ENCODE results near the gene MZF1. TPM values are rescaled to one million over a fixed set of nuclear protein-coding genes. Genes with fewer than 3 reads are reported as not detected.

The MZF1 gene
- total and polyA plus RNA-seq, 2 experiments from 2014 or later = 10.2 to 21.8 TPM

DNA sequence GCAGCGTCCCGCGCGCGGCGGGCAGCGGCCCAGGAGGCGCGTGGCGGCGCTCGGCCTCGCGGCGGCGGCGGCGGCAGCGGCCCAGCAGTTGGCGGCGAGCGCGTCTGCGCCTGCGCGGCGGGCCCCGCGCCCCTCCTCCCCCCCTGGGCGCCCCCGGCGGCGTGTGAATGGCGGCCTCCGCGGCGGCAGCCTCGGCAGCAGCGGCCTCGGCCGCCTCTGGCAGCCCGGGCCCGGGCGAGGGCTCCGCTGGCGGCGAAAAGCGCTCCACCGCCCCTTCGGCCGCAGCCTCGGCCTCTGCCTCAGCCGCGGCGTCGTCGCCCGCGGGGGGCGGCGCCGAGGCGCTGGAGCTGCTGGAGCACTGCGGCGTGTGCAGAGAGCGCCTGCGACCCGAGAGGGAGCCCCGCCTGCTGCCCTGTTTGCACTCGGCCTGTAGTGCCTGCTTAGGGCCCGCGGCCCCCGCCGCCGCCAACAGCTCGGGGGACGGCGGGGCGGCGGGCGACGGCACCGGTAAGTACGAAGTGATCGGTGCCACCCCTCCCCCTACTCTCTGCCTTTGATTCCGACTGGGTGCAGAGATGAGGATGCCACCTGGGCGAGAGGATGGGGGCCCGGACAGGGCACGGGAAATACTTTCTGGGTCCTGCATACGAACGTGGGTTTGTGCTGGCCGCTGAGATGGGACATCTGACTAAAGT, 28.4 kb downstream of the MZF1 start:
- peaks cover 37% of the 10 kb centered on the region for H3K79me2 ChIP-seq (replicated peaks; ENCODE audit: insufficient read depth)

DNA sequence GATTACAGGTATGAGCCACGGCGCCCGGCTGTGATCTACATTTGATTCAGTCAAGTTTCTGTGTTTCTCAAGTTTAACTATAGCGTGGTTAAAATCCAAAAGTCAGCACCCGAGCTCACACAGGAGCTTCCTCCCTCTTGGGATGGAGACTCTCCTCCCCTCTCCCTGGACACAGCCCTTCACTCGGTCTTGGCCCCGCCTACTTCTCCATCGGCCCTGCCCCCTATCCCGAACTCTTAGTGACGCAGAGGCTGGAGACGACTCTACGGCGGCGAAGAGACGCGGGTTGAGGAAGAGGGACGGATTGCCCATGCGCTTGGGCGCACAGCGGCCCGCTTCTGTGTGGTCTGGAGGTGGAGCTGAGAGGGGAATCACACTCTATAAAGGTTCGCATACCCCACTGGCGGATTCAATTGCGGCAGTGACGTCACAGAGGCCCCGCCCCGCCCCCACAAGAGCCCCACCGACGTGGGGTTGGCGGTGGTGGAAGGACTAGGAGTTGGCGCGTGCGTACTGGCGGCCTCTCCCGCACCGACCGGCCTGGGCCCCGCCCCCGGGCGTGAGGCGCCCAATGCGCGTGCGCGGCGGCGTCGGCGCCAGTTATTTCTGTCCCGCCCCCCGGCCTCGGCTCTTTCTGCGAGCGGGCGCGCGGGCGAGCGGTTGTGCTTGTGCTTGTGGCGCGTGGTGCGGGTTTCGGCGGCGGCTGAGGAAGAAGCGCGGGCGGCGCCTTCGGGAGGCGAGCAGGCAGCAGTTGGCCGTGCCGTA, 29.1 kb downstream of the MZF1 start, which contains the start of gene TRIM28:
Gene TRIM28 (plus strand): TSS at position 239 of the 765 bp plus-strand sequence. CDS start 694 bp downstream, outside the sequence.
- TF ChIP-seq STAT1 (IDR thresholded peaks at IDR 0.05; ENCODE audit: unreplicated experiment) = no peak
- TF ChIP-seq, protein P1, sequence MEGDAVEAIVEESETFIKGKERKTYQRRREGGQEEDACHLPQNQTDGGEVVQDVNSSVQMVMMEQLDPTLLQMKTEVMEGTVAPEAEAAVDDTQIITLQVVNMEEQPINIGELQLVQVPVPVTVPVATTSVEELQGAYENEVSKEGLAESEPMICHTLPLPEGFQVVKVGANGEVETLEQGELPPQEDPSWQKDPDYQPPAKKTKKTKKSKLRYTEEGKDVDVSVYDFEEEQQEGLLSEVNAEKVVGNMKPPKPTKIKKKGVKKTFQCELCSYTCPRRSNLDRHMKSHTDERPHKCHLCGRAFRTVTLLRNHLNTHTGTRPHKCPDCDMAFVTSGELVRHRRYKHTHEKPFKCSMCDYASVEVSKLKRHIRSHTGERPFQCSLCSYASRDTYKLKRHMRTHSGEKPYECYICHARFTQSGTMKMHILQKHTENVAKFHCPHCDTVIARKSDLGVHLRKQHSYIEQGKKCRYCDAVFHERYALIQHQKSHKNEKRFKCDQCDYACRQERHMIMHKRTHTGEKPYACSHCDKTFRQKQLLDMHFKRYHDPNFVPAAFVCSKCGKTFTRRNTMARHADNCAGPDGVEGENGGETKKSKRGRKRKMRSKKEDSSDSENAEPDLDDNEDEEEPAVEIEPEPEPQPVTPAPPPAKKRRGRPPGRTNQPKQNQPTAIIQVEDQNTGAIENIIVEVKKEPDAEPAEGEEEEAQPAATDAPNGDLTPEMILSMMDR (conservative IDR thresholded peaks at IDR 0.05; ENCODE audit: low read depth in 2 of 2) = no peak
- TF ChIP-seq, protein P2, sequence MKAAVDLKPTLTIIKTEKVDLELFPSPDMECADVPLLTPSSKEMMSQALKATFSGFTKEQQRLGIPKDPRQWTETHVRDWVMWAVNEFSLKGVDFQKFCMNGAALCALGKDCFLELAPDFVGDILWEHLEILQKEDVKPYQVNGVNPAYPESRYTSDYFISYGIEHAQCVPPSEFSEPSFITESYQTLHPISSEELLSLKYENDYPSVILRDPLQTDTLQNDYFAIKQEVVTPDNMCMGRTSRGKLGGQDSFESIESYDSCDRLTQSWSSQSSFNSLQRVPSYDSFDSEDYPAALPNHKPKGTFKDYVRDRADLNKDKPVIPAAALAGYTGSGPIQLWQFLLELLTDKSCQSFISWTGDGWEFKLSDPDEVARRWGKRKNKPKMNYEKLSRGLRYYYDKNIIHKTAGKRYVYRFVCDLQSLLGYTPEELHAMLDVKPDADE (IDR thresholded peaks at IDR 0.05) = peak; percentile 46; the same call in 1 of the 2 replicates
- TF ChIP-seq POLR2AphosphoS5 (IDR thresholded peaks at IDR 0.05; ENCODE audit: low read depth) = peak; percentile 93
- no peak for TF ChIP-seq NANOG (IDR thresholded peaks at IDR 0.05; ENCODE audit: borderline replicate concordance)
- TF ChIP-seq EZH2 (IDR thresholded peaks at IDR 0.05; ENCODE audit: low read depth, unreplicated experiment) = no peak
- TF ChIP-seq EZH2phosphoT487 (IDR thresholded peaks at IDR 0.05; ENCODE audit: unreplicated experiment) = no peak
- peak; percentile 98 for TF ChIP-seq CREB1 (CRISPR knock-in tag; IDR thresholded peaks at IDR 0.05; ENCODE audit: low read depth)
- TF ChIP-seq, protein P3, sequence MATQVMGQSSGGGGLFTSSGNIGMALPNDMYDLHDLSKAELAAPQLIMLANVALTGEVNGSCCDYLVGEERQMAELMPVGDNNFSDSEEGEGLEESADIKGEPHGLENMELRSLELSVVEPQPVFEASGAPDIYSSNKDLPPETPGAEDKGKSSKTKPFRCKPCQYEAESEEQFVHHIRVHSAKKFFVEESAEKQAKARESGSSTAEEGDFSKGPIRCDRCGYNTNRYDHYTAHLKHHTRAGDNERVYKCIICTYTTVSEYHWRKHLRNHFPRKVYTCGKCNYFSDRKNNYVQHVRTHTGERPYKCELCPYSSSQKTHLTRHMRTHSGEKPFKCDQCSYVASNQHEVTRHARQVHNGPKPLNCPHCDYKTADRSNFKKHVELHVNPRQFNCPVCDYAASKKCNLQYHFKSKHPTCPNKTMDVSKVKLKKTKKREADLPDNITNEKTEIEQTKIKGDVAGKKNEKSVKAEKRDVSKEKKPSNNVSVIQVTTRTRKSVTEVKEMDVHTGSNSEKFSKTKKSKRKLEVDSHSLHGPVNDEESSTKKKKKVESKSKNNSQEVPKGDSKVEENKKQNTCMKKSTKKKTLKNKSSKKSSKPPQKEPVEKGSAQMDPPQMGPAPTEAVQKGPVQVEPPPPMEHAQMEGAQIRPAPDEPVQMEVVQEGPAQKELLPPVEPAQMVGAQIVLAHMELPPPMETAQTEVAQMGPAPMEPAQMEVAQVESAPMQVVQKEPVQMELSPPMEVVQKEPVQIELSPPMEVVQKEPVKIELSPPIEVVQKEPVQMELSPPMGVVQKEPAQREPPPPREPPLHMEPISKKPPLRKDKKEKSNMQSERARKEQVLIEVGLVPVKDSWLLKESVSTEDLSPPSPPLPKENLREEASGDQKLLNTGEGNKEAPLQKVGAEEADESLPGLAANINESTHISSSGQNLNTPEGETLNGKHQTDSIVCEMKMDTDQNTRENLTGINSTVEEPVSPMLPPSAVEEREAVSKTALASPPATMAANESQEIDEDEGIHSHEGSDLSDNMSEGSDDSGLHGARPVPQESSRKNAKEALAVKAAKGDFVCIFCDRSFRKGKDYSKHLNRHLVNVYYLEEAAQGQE (IDR thresholded peaks at IDR 0.05; ENCODE audit: unreplicated experiment) = no peak
- Histone ChIP-seq H3K4me3 (peak within 1 kb of the TSS; percentile 99), H3F3A (replicated peaks; ENCODE audit: low read depth) (peaks cover 43% of the 10 kb centered on the region), H3K4me2 (peak within 1 kb of the TSS; percentile 98), H3K79me2 (replicated peaks; ENCODE audit: insufficient read depth) (peaks cover 37% of the 10 kb centered on the region), H3K27ac (ENCODE audit: low read depth) (peak within 1 kb of the TSS; percentile 96), H3K9me2 (ENCODE audit: insufficient read depth) (no peaks in the 10 kb centered on the region), H3K4me1 (ENCODE audit: insufficient read depth) (peaks cover 8% of the 10 kb centered on the region; the same call in 1 of the 2 replicates), H3K36me3 (ENCODE audit: insufficient read depth) (peaks cover 24% of the 10 kb centered on the region), H4K20me1 (replicated peaks; ENCODE audit: insufficient read depth) (peaks cover 37% of the 10 kb centered on the region), H3K27me3 (ENCODE audit: insufficient read depth) (peaks cover 15% of the 10 kb centered on the region; the same call in 1 of the 2 replicates), H2AFZ (no peak within 1 kb of the TSS)
- H3K9me3 Mint-ChIP-seq = peaks cover 5% of the 10 kb centered on the region; the same call in 2 of the 3 replicates
- ATAC-seq = peak; percentile 95
- DNase-seq (ENCODE audit: low spot score) = peak; percentile 98
- H3K4me1 Mint-ChIP-seq = peaks cover 22% of the 10 kb centered on the region
- H3K27me3 Mint-ChIP-seq (ENCODE audit: insufficient read depth, low read depth, poor library complexity) = peaks cover 45% of the 10 kb centered on the region
- H3K36me3 Mint-ChIP-seq (ENCODE audit: low read depth) = peaks cover 44% of the 10 kb centered on the region
- H3K4me3 Mint-ChIP-seq = peak within 1 kb of the TSS; percentile 99
- peak within 1 kb of the TSS; percentile 100 for H3K27ac Mint-ChIP-seq

More for the DNA sequence above, 28.4 kb downstream of the MZF1 start:
- Mint-ChIP-seq H3K27ac (peak overlapping the region; percentile 100), H3K4me1 (peaks cover 22% of the 10 kb centered on the region), H3K36me3 (ENCODE audit: low read depth) (peaks cover 51% of the 10 kb centered on the region), H3K27me3 (ENCODE audit: insufficient read depth, low read depth, poor library complexity) (peaks cover 39% of the 10 kb centered on the region), H3K4me3 (peak overlapping the region; percentile 99), H3K9me3 (peaks cover 5% of the 10 kb centered on the region; the same call in 2 of the 3 replicates)
- peaks cover 44% of the 10 kb centered on the region for H4K20me1 ChIP-seq (replicated peaks; ENCODE audit: insufficient read depth)
- H3K4me3 ChIP-seq = peak overlapping the region; percentile 99
- DNase-seq (ENCODE audit: low spot score) (peak; percentile 49), ATAC-seq (peak; percentile 3; the same call in 2 of the 3 replicates)
- peaks cover 8% of the 10 kb centered on the region; the same call in 1 of the 2 replicates for H3K4me1 ChIP-seq (ENCODE audit: insufficient read depth)
- H3K9me2 ChIP-seq (ENCODE audit: insufficient read depth) = no peaks in the 10 kb centered on the region
- TF ChIP-seq JUNB (IDR thresholded peaks at IDR 0.05; ENCODE audit: unreplicated experiment) = no peak
- peaks cover 31% of the 10 kb centered on the region for H3K36me3 ChIP-seq (ENCODE audit: insufficient read depth)
- no peak overlapping the region for H2AFZ ChIP-seq
- H3K27ac ChIP-seq (ENCODE audit: low read depth) = peak overlapping the region; percentile 32; the same call in 1 of the 2 replicates
- peak overlapping the region; percentile 98 for H3K4me2 ChIP-seq
- H3K27me3 ChIP-seq (ENCODE audit: insufficient read depth) = peaks cover 15% of the 10 kb centered on the region; the same call in 1 of the 2 replicates
- H3F3A ChIP-seq (replicated peaks; ENCODE audit: low read depth) = peaks cover 51% of the 10 kb centered on the region
